ENCODE measurements around the gene TTYH3. TPM values are rescaled to one million over a fixed set of nuclear protein-coding genes. Genes with fewer than 3 reads are reported as not detected.

TTYH3 gene
- total RNA-seq, 2 donors from 2014 or later, result 14.3 to 17.9 TPM

- Mint-ChIP-seq H3K4me3 (peak overlapping the region; percentile 90), H3K27ac (no peak overlapping the region), H3K36me3 (ENCODE audit: low read depth) (no peaks in the 10 kb centered on the region), H3K27me3 (no peaks in the 10 kb centered on the region), H3K4me1 (peaks cover 4% of the 10 kb centered on the region), H3K9me3 (no peaks in the 10 kb centered on the region)
- no peak for ATAC-seq (replicated peaks)
These were observed 2.7 kb downstream of the TTYH3 start for GRCh38 chr7:2634267-2635145.

GRCh38 chr7:2635148-2635668, 3.4 kb downstream of the TTYH3 start:
- peaks cover 4% of the 10 kb centered on the region for H3K4me1 Mint-ChIP-seq
- H3K9me3 Mint-ChIP-seq, result no peaks in the 10 kb centered on the region
- H3K36me3 Mint-ChIP-seq (ENCODE audit: low read depth), result no peaks in the 10 kb centered on the region
- no peaks in the 10 kb centered on the region for H3K27me3 Mint-ChIP-seq
- H3K27ac Mint-ChIP-seq, result no peak overlapping the region
- no peak for ATAC-seq (replicated peaks)
- no peak overlapping the region for H3K4me3 Mint-ChIP-seq

- Mint-ChIP-seq H3K36me3 (ENCODE audit: low read depth) (no peaks in the 10 kb centered on the region), H3K4me3 (no peak overlapping the region), H3K27ac (no peak overlapping the region), H3K9me3 (no peaks in the 10 kb centered on the region), H3K27me3 (no peaks in the 10 kb centered on the region), H3K4me1 (peaks cover 4% of the 10 kb centered on the region)
- no peak for ATAC-seq (replicated peaks)
These were observed 4.3 kb downstream of the TTYH3 start for GRCh38 chr7:2635810-2636701.

- Mint-ChIP-seq H3K4me1 (peaks cover 4% of the 10 kb centered on the region), H3K27me3 (no peaks in the 10 kb centered on the region), H3K9me3 (no peaks in the 10 kb centered on the region), H3K36me3 (ENCODE audit: low read depth) (no peaks in the 10 kb centered on the region), H3K4me3 (no peak overlapping the region), H3K27ac (no peak overlapping the region)
- no peak for ATAC-seq (replicated peaks)
These were observed 5.3 kb downstream of the TTYH3 start for GRCh38 chr7:2637066-2637471.

GRCh38 chr7:2637505-2638223, 5.9 kb downstream of the TTYH3 start:
- peaks cover 4% of the 10 kb centered on the region for H3K4me1 Mint-ChIP-seq
- no peak overlapping the region for H3K27ac Mint-ChIP-seq
- ATAC-seq (replicated peaks), result no peak
- no peaks in the 10 kb centered on the region for H3K9me3 Mint-ChIP-seq
- H3K4me3 Mint-ChIP-seq, result no peak overlapping the region
- no peaks in the 10 kb centered on the region for H3K27me3 Mint-ChIP-seq
- H3K36me3 Mint-ChIP-seq (ENCODE audit: low read depth), result no peaks in the 10 kb centered on the region

GRCh38 chr7:2638224-2638991, 6.6 kb downstream of the TTYH3 start:
- no peaks in the 10 kb centered on the region for H3K27me3 Mint-ChIP-seq
- no peak for ATAC-seq (replicated peaks)
- H3K36me3 Mint-ChIP-seq (ENCODE audit: low read depth), result no peaks in the 10 kb centered on the region
- H3K9me3 Mint-ChIP-seq, result no peaks in the 10 kb centered on the region
- no peak overlapping the region for H3K4me3 Mint-ChIP-seq
- H3K4me1 Mint-ChIP-seq, result peaks cover 4% of the 10 kb centered on the region
- no peak overlapping the region for H3K27ac Mint-ChIP-seq

GRCh38 chr7:2639181-2639681, 7.4 kb downstream of the TTYH3 start:
- no peak overlapping the region for H3K4me3 Mint-ChIP-seq
- H3K27me3 Mint-ChIP-seq, result no peaks in the 10 kb centered on the region
- no peaks in the 10 kb centered on the region for H3K9me3 Mint-ChIP-seq
- no peaks in the 10 kb centered on the region for H3K4me1 Mint-ChIP-seq
- no peak overlapping the region for H3K27ac Mint-ChIP-seq
- H3K36me3 Mint-ChIP-seq (ENCODE audit: low read depth), result no peaks in the 10 kb centered on the region
- no peak for ATAC-seq (replicated peaks)

GRCh38 chr7:2639695-2640481, 8.1 kb downstream of the TTYH3 start:
- no peaks in the 10 kb centered on the region for H3K9me3 Mint-ChIP-seq
- no peaks in the 10 kb centered on the region for H3K36me3 Mint-ChIP-seq (ENCODE audit: low read depth)
- no peak overlapping the region for H3K27ac Mint-ChIP-seq
- H3K4me3 Mint-ChIP-seq, result no peak overlapping the region
- no peak for ATAC-seq (replicated peaks)
- peaks cover 2% of the 10 kb centered on the region for H3K4me1 Mint-ChIP-seq
- H3K27me3 Mint-ChIP-seq, result no peaks in the 10 kb centered on the region

- Mint-ChIP-seq H3K27me3 (no peaks in the 10 kb centered on the region), H3K4me3 (no peak overlapping the region), H3K9me3 (no peaks in the 10 kb centered on the region), H3K36me3 (ENCODE audit: low read depth) (no peaks in the 10 kb centered on the region), H3K4me1 (peaks cover 5% of the 10 kb centered on the region), H3K27ac (no peak overlapping the region)
- ATAC-seq (replicated peaks), result no peak
These were observed 8.7 kb downstream of the TTYH3 start for GRCh38 chr7:2640482-2640830.

- no peak for ATAC-seq (replicated peaks)
- Mint-ChIP-seq H3K4me1 (peaks cover 5% of the 10 kb centered on the region), H3K27me3 (no peaks in the 10 kb centered on the region), H3K9me3 (no peaks in the 10 kb centered on the region), H3K27ac (no peak overlapping the region), H3K36me3 (ENCODE audit: low read depth) (no peaks in the 10 kb centered on the region), H3K4me3 (no peak overlapping the region)
These were observed 9.1 kb downstream of the TTYH3 start for GRCh38 chr7:2640846-2641316.

- H3K9me3 Mint-ChIP-seq, result no peaks in the 10 kb centered on the region
These were observed 9.9 kb downstream of the TTYH3 start for GRCh38 chr7:2641406-2642393.

More at GRCh38 chr7:2641406-2642393, 9.9 kb downstream of the TTYH3 start:
- no peaks in the 10 kb centered on the region for H3K36me3 Mint-ChIP-seq (ENCODE audit: low read depth)
- H3K27ac Mint-ChIP-seq, result no peak overlapping the region
- ATAC-seq (replicated peaks), result peak; percentile 23
- H3K4me1 Mint-ChIP-seq, result peaks cover 5% of the 10 kb centered on the region
- no peaks in the 10 kb centered on the region for H3K27me3 Mint-ChIP-seq
- no peak overlapping the region for H3K4me3 Mint-ChIP-seq
